ENCODE data around the gene RAP1GDS1. TPM values are rescaled to one million over a fixed set of nuclear protein-coding genes. Genes with fewer than 3 reads are reported as not detected.

RAP1GDS1 gene
- 10 to 100 TPM; 58.2 to 64.5 TPM for total RNA-seq

DNA sequence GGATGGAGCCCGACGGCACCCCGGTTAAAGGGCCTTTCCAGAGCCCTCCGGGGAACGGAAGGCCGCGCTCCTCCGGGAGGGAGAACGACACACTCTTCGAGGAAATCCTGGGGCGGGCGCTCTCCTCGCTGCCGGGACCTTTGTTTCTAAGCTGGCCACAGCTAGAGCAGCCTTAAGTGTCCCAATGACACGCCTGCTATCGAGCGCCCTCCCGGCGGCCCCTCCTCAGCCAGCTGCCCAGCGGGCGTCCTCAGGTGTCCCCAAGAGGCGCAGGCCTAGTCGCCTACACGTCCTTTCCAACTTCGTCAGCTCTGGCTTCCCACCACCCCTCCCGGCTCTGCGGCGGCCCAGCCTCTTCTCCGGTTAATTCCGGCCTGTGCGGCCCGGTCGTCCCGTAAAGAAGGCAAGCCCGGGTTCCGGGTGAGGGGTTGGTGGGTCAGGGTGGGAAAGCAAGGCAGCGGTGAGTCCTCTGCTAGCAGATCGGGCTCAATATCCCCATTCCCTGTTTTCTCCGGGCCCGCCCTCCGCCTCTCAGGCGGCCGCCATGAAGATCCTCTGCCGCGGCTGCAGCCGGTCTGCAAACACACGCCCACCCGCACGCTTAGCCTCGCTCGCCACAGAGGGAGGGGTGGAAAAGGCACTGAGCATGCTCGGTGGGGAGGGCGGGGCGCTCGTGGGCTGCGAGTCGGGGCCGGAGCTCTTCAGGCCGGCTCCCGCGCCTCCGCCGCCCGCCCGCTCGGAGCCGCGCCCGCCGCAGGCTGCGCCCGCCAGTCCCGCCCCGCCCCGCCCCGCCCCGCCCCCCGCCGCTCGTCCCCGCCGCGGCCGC, at the start of gene RAP1GDS1:
TSS of gene RAP1GDS1 (plus strand) at position 806 of the 826 bp plus-strand sequence. CDS start 182 bp downstream, outside the sequence.
- no peaks in the 10 kb centered on the region for H3K27me3 Mint-ChIP-seq
- H3K9me3 Mint-ChIP-seq: peaks cover 1% of the 10 kb centered on the region
- DNase-seq (peak; percentile 91), ATAC-seq (ENCODE audit: low read depth) (peak; percentile 90)
- H3K36me3 Mint-ChIP-seq: peaks cover 22% of the 10 kb centered on the region
- POLR2A ChIA-PET: interaction anchor here (0.7 to 3.2 kb wide), 17 partner anchors 8 to 828 kb away, joined by 3 to 27 read pairs (median 5); partner anchors contain the start of genes ADH5, EIF4E, METAP1 and STPG2
- H3K4me1 Mint-ChIP-seq: peaks cover 35% of the 10 kb centered on the region
- peak within 1 kb of the TSS; percentile 96 for H3K4me3 Mint-ChIP-seq
- peak within 1 kb of the TSS; percentile 97 for H3K27ac Mint-ChIP-seq

GRCh38 chr4:98222306-98222705, 38.9 kb upstream of the RAP1GDS1 start:
- H3K9me3 Mint-ChIP-seq: no peaks in the 10 kb centered on the region
- ATAC-seq (ENCODE audit: low read depth): no peak
- POLR2A ChIA-PET: no interaction called here
- no peak overlapping the region for H3K27ac Mint-ChIP-seq
- DNase-seq: no peak
- no peaks in the 10 kb centered on the region for H3K4me1 Mint-ChIP-seq
- no peaks in the 10 kb centered on the region for H3K27me3 Mint-ChIP-seq
- H3K4me3 Mint-ChIP-seq: no peak overlapping the region
- H3K36me3 Mint-ChIP-seq: no peaks in the 10 kb centered on the region

DNA sequence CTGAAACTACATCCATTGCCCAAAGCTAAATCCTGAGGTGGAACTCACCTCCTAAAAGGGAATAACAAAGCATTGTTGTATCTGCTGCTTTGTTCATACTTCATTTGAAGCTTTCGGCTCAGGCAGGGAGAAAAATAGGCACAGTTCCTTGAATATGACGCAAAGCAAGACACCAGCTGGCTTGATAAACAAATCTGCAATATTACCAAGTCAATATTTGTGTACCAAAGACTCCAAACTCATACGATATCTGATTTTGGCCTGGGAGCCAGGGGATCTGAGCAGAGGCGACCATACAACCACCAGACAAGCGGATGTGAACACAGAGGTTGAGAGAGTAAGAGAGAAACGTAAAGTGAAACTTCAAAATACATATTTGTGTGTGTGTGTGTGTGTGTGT, 34.8 kb upstream of the RAP1GDS1 start:
- Mint-ChIP-seq H3K36me3 (no peaks in the 10 kb centered on the region), H3K27me3 (no peaks in the 10 kb centered on the region), H3K9me3 (no peaks in the 10 kb centered on the region), H3K4me3 (no peak overlapping the region), H3K4me1 (no peaks in the 10 kb centered on the region), H3K27ac (no peak overlapping the region)
- DNase-seq (no peak), ATAC-seq (ENCODE audit: low read depth) (no peak)
- POLR2A ChIA-PET: no interaction called here

DNA sequence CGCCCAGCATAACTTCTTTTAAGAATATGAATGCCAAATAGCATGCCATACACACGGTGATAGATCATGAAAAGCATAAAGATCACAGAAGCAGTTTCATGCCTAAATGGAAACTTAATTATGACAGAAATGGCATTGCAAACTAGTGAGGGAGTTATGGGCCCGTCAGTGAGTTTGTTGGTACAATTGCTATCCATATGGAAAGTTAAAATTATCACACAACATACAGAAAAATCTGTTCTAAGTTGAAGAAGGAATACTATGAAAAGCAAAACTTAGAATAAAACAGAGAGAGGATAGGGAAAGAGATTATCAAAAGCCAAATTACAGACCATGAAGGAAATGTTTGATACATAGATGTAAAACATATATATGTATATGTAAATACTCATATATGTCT, 30.2 kb upstream of the RAP1GDS1 start:
- DNase-seq (no peak), ATAC-seq (ENCODE audit: low read depth) (no peak)
- POLR2A ChIA-PET: no interaction called here
- no peaks in the 10 kb centered on the region for H3K36me3 Mint-ChIP-seq
- H3K27ac Mint-ChIP-seq: no peak overlapping the region
- H3K4me1 Mint-ChIP-seq: no peaks in the 10 kb centered on the region
- H3K27me3 Mint-ChIP-seq: no peaks in the 10 kb centered on the region
- no peaks in the 10 kb centered on the region for H3K9me3 Mint-ChIP-seq
- H3K4me3 Mint-ChIP-seq: no peak overlapping the region

DNA sequence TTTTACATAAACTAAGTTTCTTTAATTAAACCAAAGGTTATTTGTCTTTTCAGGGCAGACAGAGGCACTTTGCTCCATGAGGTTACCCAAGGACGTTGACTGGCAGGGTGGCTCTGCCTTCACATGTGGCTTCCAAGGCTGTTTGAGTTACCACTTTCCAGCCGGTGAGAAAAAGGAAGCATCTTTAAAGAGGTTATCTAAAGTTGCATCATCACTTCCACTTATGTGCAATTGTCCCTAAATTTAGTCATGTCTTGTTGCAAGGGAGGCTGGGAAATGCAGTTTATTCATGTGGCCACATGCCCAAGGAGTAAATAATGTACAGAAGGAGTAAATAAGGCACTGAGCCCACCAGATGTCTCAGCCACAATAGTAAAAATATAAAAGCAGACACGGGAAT, 29.0 kb upstream of the RAP1GDS1 start:
- Mint-ChIP-seq H3K27ac (no peak overlapping the region), H3K9me3 (no peaks in the 10 kb centered on the region), H3K36me3 (no peaks in the 10 kb centered on the region), H3K27me3 (no peaks in the 10 kb centered on the region), H3K4me1 (no peaks in the 10 kb centered on the region), H3K4me3 (no peak overlapping the region)
- ATAC-seq (ENCODE audit: low read depth) (no peak), DNase-seq (no peak)
- POLR2A ChIA-PET: no interaction called here

DNA sequence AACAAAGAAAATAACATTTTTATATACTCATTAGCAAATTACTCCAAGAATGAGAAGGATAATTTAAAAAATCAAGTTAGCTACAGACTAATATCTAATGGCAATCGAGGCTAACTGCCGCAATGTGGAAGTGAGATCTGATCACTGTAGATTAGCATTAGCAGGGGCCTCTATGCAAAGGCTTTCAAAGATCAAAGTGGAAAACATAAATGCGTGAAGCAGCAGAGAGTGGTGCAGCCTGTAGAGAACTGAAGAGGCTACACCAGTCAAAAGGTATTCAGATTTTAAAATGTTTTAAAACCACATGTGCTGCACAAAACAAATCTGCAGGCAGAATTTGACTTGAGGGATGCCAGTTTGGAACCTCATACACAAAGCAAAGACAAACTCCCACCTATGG, 24.0 kb upstream of the RAP1GDS1 start:
- Mint-ChIP-seq H3K9me3 (no peaks in the 10 kb centered on the region), H3K27ac (no peak overlapping the region), H3K4me1 (no peaks in the 10 kb centered on the region), H3K4me3 (no peak overlapping the region), H3K36me3 (no peaks in the 10 kb centered on the region), H3K27me3 (peaks cover 16% of the 10 kb centered on the region)
- POLR2A ChIA-PET: no interaction called here
- no peak for ATAC-seq (ENCODE audit: low read depth)
- DNase-seq: no peak

DNA sequence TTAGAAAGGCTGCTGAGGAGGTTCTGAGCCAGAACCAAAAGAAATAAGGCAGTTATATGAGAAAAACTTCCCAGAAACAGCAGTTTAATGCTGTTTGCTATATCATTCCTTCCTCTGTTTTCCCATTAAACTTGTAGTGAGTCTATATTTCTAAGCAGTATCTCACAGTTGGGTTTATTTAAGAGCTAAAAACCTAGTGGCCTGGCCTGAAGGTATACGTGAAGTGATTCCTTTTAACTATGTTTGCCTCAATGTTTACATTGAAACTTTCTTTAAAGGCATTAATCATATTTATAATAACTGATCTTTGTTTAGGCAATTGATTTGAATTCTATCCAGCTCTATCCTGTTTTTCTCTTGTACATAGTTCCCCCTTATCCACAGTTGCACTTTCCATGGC, 19.1 kb upstream of the RAP1GDS1 start:
- POLR2A ChIA-PET: no interaction called here
- DNase-seq: no peak
- H3K36me3 Mint-ChIP-seq: no peaks in the 10 kb centered on the region
- H3K27me3 Mint-ChIP-seq: peaks cover 19% of the 10 kb centered on the region
- no peak overlapping the region for H3K27ac Mint-ChIP-seq
- ATAC-seq (ENCODE audit: low read depth): no peak
- no peak overlapping the region for H3K4me3 Mint-ChIP-seq
- no peaks in the 10 kb centered on the region for H3K9me3 Mint-ChIP-seq
- H3K4me1 Mint-ChIP-seq: no peaks in the 10 kb centered on the region

DNA sequence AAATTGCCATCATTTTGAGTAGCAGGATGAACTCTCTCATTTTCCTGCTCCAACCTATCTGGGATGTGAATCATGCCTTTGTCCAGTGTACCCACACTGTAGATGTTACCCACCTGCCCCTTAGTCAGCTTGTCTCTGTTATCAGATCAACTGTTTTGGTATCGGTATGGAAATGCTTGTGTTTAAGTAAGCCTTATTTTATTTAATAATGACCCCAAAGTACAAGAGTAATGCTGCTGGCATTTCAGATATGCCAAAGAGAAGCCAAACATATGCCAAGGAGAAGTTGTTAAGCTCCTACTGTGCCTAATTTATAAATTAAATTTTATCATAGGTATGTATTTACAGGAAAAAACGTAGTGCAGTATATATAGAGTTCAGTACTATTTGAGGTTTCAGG, 18.6 kb upstream of the RAP1GDS1 start:
- Mint-ChIP-seq H3K27ac (no peak overlapping the region), H3K9me3 (no peaks in the 10 kb centered on the region), H3K4me1 (no peaks in the 10 kb centered on the region), H3K36me3 (no peaks in the 10 kb centered on the region), H3K27me3 (peaks cover 18% of the 10 kb centered on the region), H3K4me3 (no peak overlapping the region)
- POLR2A ChIA-PET: no interaction called here
- ATAC-seq (ENCODE audit: low read depth) (no peak), DNase-seq (no peak)

- ATAC-seq (ENCODE audit: low read depth) (no peak), DNase-seq (no peak)
- Mint-ChIP-seq H3K9me3 (peaks cover 2% of the 10 kb centered on the region), H3K36me3 (peaks cover 6% of the 10 kb centered on the region), H3K27ac (no peak overlapping the region), H3K4me3 (no peak overlapping the region), H3K27me3 (peaks cover 3% of the 10 kb centered on the region), H3K4me1 (peaks cover 2% of the 10 kb centered on the region)
- POLR2A ChIA-PET: no interaction called here
Observed at GRCh38 chr4:98245226-98245625, 16.0 kb upstream of the RAP1GDS1 start.

GRCh38 chr4:98248934-98249333, 12.2 kb upstream of the RAP1GDS1 start:
- no peak for ATAC-seq (ENCODE audit: low read depth)
- Mint-ChIP-seq H3K27ac (no peak overlapping the region), H3K36me3 (peaks cover 8% of the 10 kb centered on the region), H3K27me3 (no peaks in the 10 kb centered on the region), H3K4me1 (peaks cover 2% of the 10 kb centered on the region), H3K9me3 (peaks cover 6% of the 10 kb centered on the region), H3K4me3 (no peak overlapping the region)
- DNase-seq: no peak
- POLR2A ChIA-PET: no interaction called here

- H3K4me3 Mint-ChIP-seq: no peak overlapping the region
- H3K4me1 Mint-ChIP-seq: peaks cover 2% of the 10 kb centered on the region
- no peaks in the 10 kb centered on the region for H3K27me3 Mint-ChIP-seq
- no peak for ATAC-seq (ENCODE audit: low read depth)
- no peak for DNase-seq
- H3K36me3 Mint-ChIP-seq: peaks cover 8% of the 10 kb centered on the region
- H3K27ac Mint-ChIP-seq: no peak overlapping the region
- H3K9me3 Mint-ChIP-seq: peaks cover 6% of the 10 kb centered on the region
- POLR2A ChIA-PET: no interaction called here
Observed at GRCh38 chr4:98249831-98250230, 11.4 kb upstream of the RAP1GDS1 start.

DNA sequence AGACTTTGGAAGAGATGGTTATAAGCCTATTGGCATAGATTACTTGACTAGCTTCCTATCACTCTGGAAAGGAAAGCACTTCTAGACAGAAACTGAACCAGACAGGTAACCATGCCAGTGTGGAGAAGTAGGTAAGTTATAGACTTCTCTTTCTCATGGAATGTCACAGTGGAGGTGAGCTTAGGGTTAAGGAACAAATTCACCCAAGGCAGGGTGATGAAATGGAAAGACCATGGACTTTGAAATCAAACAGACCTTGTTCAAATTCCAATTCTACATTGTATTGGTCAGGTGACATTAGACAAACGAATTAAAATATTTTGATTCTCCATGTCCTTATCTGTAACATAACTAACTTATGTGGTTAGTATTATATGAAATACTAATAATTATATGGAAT, 7.7 kb upstream of the RAP1GDS1 start:
- no peaks in the 10 kb centered on the region for H3K27me3 Mint-ChIP-seq
- H3K9me3 Mint-ChIP-seq: peaks cover 4% of the 10 kb centered on the region
- POLR2A ChIA-PET: no interaction called here

GRCh38 chr4:98260047-98260578, 1.1 kb upstream of the RAP1GDS1 start:
- peak overlapping the region; percentile 95 for H3K4me3 Mint-ChIP-seq
- H3K36me3 Mint-ChIP-seq: peaks cover 20% of the 10 kb centered on the region
- no peaks in the 10 kb centered on the region for H3K27me3 Mint-ChIP-seq
- POLR2A ChIA-PET: interaction anchor here (0.9 to 3.2 kb wide), 10 partner anchors 10 to 828 kb away, joined by 3 to 27 read pairs (median 10); partner anchors contain the start of genes ADH5, EIF4E, METAP1 and STPG2
- peak overlapping the region; percentile 97 for H3K27ac Mint-ChIP-seq
- peak; percentile 4 for ATAC-seq (ENCODE audit: low read depth)
- peaks cover 1% of the 10 kb centered on the region for H3K9me3 Mint-ChIP-seq
- DNase-seq: no peak
- H3K4me1 Mint-ChIP-seq: peaks cover 30% of the 10 kb centered on the region

More for the DNA sequence above, 7.7 kb upstream of the RAP1GDS1 start:
- Mint-ChIP-seq H3K27ac (no peak overlapping the region), H3K4me1 (peaks cover 2% of the 10 kb centered on the region), H3K36me3 (peaks cover 5% of the 10 kb centered on the region), H3K4me3 (no peak overlapping the region)
- no peak for DNase-seq
- no peak for ATAC-seq (ENCODE audit: low read depth)
